Prostate gland (tissue), 2 donors: ENCODE measurements around the gene ATP9B. TPM values are rescaled to one million over a fixed set of nuclear protein-coding genes. Genes with fewer than 3 reads are reported as not detected.

Experiments
- DNase-seq: peaks from one replicate; pipeline ENCODE4 v3.0.0-alpha.2; 2019; ENCODE audit warnings: low spot score
- H3K27ac ChIP-seq, 2 donors: fragments of 200-600 bp; sonication (generic); 2 replicates each; pipeline ENCODE4 v1.5.1; 2017 to 2019
- H3K27me3 ChIP-seq: fragments of 200-600 bp; sonication (generic); replicated peaks from 2 replicates; pipeline ENCODE4 v1.5.1; 2019; ENCODE audit not compliant: insufficient read depth
- H3K36me3 ChIP-seq, 2 donors: fragments of 200-600 bp; sonication (generic); 1 replicate in 1 of 2; 2 replicates in 1 of 2; pipeline versions ENCODE4 v1.5.1 to v1.8.1; 2017 to 2019
- H3K4me1 ChIP-seq: fragments of 200-600 bp; sonication (generic); replicated peaks from 2 replicates; pipeline ENCODE4 v1.5.1; 2019
- H3K4me3 ChIP-seq, 2 donors: fragments of 200-600 bp; sonication (generic); 2 replicates each; pipeline ENCODE4 v1.5.1; 2017 to 2019
- H3K9me3 ChIP-seq: fragments of 200-600 bp; sonication (generic); 2 replicates; pipeline ENCODE4 v1.5.1; 2017
- POLR2A ChIP-seq: fragments of 450-650 bp; IDR thresholded peaks from one replicate; pipeline ENCODE4 v1.6.1; 2016; ENCODE audit warnings: antibody characterized with exemption, mild to moderate bottlenecking
- POLR2AphosphoS5 ChIP-seq: sonication (generic); formaldehyde crosslinking; IDR thresholded peaks from one replicate; pipeline ENCODE4 v1.6.1; 2017; ENCODE audit warnings: antibody characterized with exemption
- WGBS: methylation state at CpG from one replicate; pipeline ENCODE4 v1.1.5; 2018; 5-methylcytosine and 5-hydroxymethylcytosine counted together
- intact Hi-C: fragments of 100-400 bp; cut with DNase I; formaldehyde crosslinking; loops from one replicate; pipeline ENCODE4 v1.14.2; 2022
- total RNA-seq, 2 donors: library from RNA; depleted of rRNA; stranded (reverse); fragments of >200 nt; gene quantifications; one replicate each; pipeline ENCODE4 v1.1.0, GENCODE V29; 2016
- TF ChIP-seq, protein P1 (sequence below), 4 experiments: fragments of 200-600 bp in 2 of 4; fragments of 450-650 bp in 2 of 4; sonication (generic) in 2 of 4; IDR thresholded peaks; 1 replicate in 3 of 4; 2 replicates in 1 of 4; pipeline ENCODE4 v1.5.1; 2016 to 2019; ENCODE audit warnings: antibody characterized with exemption in 4 of 4, mild to moderate bottlenecking in 2 of 4, moderate library complexity in 2 of 4

Gene ATP9B
- total RNA-seq, 2 donors from 2014 or later, result 33.8 to 55.6 TPM

DNA sequence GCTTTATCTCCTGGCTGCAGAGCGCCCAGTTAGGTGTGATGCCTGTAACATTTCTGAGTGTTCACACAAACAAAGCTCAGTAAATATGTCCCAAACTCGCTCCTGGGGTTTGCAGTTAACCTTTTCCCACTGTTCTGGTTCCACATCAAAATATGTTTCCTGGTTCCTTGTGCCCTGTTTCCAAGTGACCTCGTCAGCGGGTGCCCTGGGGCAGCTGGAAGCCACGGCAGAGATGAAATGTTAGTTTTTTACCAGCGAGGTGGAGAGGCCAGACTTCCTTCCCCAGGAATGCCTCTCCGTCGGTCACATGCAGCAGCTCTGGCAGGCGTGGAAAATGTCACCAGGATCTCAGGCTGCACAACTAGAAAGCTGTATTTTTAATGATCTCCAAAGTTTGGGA, 344.7 kb downstream of the ATP9B start:
- no peak for DNase-seq
- Histone ChIP-seq H3K9me3 (no peaks in the 10 kb centered on the region), H3K27me3 (no peaks in the 10 kb centered on the region), H3K4me1 (no peaks in the 10 kb centered on the region), H3K4me3 (no peak overlapping the region), H3K36me3 (no peaks in the 10 kb centered on the region), H3K27ac (no peak overlapping the region)
- intact Hi-C loops, result no loop called here
- 76% methylated on average over 9 of the region's 9 CpGs for WGBS
- TF ChIP-seq, protein P1, sequence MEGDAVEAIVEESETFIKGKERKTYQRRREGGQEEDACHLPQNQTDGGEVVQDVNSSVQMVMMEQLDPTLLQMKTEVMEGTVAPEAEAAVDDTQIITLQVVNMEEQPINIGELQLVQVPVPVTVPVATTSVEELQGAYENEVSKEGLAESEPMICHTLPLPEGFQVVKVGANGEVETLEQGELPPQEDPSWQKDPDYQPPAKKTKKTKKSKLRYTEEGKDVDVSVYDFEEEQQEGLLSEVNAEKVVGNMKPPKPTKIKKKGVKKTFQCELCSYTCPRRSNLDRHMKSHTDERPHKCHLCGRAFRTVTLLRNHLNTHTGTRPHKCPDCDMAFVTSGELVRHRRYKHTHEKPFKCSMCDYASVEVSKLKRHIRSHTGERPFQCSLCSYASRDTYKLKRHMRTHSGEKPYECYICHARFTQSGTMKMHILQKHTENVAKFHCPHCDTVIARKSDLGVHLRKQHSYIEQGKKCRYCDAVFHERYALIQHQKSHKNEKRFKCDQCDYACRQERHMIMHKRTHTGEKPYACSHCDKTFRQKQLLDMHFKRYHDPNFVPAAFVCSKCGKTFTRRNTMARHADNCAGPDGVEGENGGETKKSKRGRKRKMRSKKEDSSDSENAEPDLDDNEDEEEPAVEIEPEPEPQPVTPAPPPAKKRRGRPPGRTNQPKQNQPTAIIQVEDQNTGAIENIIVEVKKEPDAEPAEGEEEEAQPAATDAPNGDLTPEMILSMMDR (IDR thresholded peaks at IDR 0.05), result no peak
- no peak for TF ChIP-seq POLR2A
- TF ChIP-seq POLR2AphosphoS5, result no peak

DNA sequence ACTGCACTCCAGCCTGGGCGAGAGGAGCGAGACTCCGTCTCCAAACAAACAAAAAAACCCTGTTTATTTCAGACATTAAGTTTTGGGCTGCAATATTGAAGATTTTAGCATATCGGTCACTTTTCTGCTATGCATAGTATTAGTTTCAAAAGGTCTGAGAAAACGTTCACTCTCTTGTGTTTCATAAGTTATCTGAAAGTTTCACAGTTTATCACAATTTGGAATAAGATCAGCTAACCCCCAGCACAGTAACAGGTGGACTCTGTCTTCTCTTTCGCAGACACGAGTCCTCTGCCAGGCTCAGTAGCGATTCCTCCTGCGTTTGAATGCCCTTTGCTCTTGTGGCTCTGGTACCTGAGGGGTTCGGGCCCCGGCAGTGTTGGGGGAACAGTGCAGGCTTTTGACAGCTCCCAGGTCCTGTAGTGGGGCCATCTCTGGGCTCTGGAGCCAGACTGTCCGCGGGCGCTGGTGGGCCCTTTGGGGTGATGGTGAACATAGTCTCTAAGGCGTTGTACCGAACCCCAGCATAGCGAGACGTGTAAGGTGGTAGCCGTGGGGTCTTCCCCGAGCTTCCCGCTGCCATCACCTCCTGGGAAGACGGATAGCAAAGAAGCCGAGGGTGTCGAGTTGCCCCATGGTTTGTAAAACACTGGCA, 347.0 kb downstream of the ATP9B start:
- H3K9me3 ChIP-seq, result no peaks in the 10 kb centered on the region
- WGBS, result 87% methylated on average over 24 of the region's 24 CpGs
- H3K4me1 ChIP-seq, result no peaks in the 10 kb centered on the region
- no peaks in the 10 kb centered on the region for H3K36me3 ChIP-seq
- no peaks in the 10 kb centered on the region for H3K27me3 ChIP-seq
- TF ChIP-seq, protein P1 (IDR thresholded peaks at IDR 0.05), result no peak
- no peak for TF ChIP-seq POLR2AphosphoS5
- intact Hi-C loops, result no loop called here
- no peak for DNase-seq
- H3K4me3 ChIP-seq, result no peak overlapping the region
- H3K27ac ChIP-seq, result no peak overlapping the region

DNA sequence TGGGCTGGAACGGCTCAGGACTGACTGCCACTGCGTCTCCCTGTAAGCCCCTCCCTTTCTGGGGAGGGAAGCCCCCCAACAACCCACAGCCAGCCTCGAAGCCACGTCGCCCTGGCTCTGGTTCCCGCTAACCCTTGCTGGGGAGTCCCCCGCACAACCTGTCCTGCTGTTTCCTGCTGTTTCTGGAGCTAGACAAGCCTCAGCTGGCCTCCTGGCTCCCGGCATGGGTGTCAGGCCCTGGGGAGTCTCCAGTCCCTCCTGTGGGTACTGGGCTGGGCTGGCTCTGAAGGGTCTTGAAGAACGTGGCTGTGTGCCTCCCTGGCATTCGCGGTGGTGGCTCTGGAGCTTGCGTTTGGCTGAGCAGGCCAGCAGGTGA, 347.5 kb downstream of the ATP9B start:
- TF ChIP-seq, protein P1 (IDR thresholded peaks at IDR 0.05), result no peak
- no peak for TF ChIP-seq POLR2A
- TF ChIP-seq POLR2AphosphoS5, result no peak
- Histone ChIP-seq H3K4me3 (no peak overlapping the region), H3K4me1 (no peaks in the 10 kb centered on the region), H3K36me3 (no peaks in the 10 kb centered on the region), H3K9me3 (no peaks in the 10 kb centered on the region), H3K27me3 (no peaks in the 10 kb centered on the region), H3K27ac (no peak overlapping the region)
- 70% methylated on average over 12 of the region's 12 CpGs for WGBS
- DNase-seq, result no peak
- intact Hi-C loops, result no loop called here

DNA sequence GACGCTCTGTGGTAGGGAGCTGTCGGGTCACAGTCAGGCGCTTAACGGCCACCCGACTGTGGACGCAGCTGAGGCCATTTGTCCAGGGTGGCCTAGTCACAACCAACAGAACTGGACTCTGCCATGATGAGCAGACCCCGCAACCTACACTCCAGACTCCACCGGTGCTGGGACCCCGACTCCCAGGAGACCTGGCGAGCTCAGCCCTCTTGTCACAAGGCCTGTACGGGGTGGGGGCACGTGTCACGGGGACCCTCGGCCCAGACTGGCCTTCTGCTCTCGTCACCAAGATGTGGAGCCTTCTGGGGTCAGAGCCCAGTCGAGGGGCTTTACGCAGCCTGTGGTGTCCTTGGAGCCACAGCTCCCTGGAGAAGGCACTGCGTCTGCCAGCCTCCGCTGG, 349.0 kb downstream of the ATP9B start:
- intact Hi-C loops, result no loop called here
- WGBS, result 97% methylated on average over 12 of the region's 19 CpGs
- H3K27ac ChIP-seq, result no peak overlapping the region

DNA sequence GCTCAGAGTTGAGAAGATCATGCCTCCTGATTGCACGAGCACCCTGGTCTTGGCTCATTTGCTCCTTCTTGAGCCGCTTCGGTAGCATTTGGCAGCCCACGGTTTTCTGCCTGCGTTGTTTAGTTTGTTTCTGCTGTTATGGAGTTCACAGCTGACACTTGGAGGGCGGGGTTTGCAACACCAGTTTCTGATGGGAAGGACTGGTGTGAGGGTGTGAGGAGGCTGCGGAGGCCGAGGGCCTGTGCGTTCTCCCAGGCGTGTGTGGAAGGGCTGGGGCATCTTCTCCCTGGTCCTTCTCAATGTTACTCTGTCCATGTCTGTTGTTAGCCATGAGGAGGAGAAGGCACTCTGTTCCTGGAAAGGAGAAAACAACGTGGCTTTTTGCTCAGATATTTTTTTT, 349.4 kb downstream of the ATP9B start:
- Histone ChIP-seq H3K4me1 (no peaks in the 10 kb centered on the region), H3K4me3 (no peak overlapping the region), H3K27me3 (no peaks in the 10 kb centered on the region), H3K36me3 (no peaks in the 10 kb centered on the region), H3K27ac (no peak overlapping the region), H3K9me3 (no peaks in the 10 kb centered on the region)
- 77% methylated on average over 11 of the region's 11 CpGs for WGBS
- TF ChIP-seq POLR2AphosphoS5, result no peak
- no peak for DNase-seq
- intact Hi-C loops, result no loop called here

More for the DNA sequence above, 349.0 kb downstream of the ATP9B start:
- no peak overlapping the region for H3K4me3 ChIP-seq
- H3K27me3 ChIP-seq, result no peaks in the 10 kb centered on the region
- H3K4me1 ChIP-seq, result no peaks in the 10 kb centered on the region
- no peaks in the 10 kb centered on the region for H3K36me3 ChIP-seq
- TF ChIP-seq POLR2AphosphoS5, result no peak
- no peak for TF ChIP-seq POLR2A
- TF ChIP-seq, protein P1 (IDR thresholded peaks at IDR 0.05), result no peak
- H3K9me3 ChIP-seq, result no peaks in the 10 kb centered on the region
- no peak for DNase-seq
